Measurements from ENCODE around the gene CFAP251. TPM values are rescaled to one million over a fixed set of nuclear protein-coding genes. Genes with fewer than 3 reads are reported as not detected.

The CFAP251 gene
- polyA plus RNA-seq, 1 donor (not counting 4 experiments of a cell fraction or from before 2014, with no cell fraction given): 74.2 TPM

DNA sequence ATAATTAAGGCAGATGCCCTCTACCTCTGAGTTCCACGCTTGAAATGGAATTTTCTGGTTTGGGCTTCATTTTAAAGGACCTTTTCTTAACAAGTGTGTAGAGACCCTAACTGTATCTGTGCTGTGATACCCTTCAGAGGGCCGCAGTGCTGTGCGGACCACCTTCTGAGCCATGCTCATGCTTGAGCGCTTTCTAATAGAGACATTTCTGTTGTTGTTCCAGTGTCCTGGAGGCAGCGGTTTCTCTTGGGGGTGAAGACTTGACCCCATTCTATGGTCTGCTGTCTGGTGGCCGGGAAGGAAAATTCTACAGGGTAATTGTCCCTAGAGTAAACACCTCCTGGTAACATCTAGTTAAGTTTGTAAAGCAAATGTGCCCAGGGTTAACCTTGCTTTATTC is 56.6 kb downstream of the CFAP251 start:
- Histone ChIP-seq H3K27ac (ENCODE audit: control insufficient read depth, insufficient read depth, low read length) (no peak overlapping the region), H3K9me1 (ENCODE audit: control insufficient read depth, extremely low read depth, insufficient read depth, low read length) (no peaks in the 10 kb centered on the region), H3K79me2 (ENCODE audit: control insufficient read depth, insufficient read depth, low read length) (no peaks in the 10 kb centered on the region), H2AFZ (ENCODE audit: control insufficient read depth, low read length) (no peak overlapping the region), H3K4me1 (ENCODE audit: control insufficient read depth, extremely low read depth, insufficient read depth, low read length) (no peaks in the 10 kb centered on the region), H3K4me2 (ENCODE audit: control insufficient read depth, extremely low read depth, insufficient read depth, low read depth, low read length) (no peak overlapping the region), H3K9me3 (ENCODE audit: control insufficient read depth, low read depth, low read length) (no peaks in the 10 kb centered on the region), H3K36me3 (ENCODE audit: control insufficient read depth in 2 of 2, extremely low read depth in 1 of 2, insufficient read depth in 2 of 2, low read length in 2 of 2) (peaks cover 11 to 12% of the 10 kb centered on the region in 2 experiments), H3K9ac (ENCODE audit: control insufficient read depth, extremely low read depth, insufficient read depth, low read length) (no peak overlapping the region), H4K20me1 (ENCODE audit: control insufficient read depth, extremely low read depth, insufficient read depth, low read length) (no peaks in the 10 kb centered on the region), H3K27me3 (ENCODE audit: control insufficient read depth, extremely low read depth, insufficient read depth, low read length) (no peaks in the 10 kb centered on the region), H3K4me3 (ENCODE audit: control insufficient read depth in 2 of 3, extremely low read depth in 1 of 3, insufficient read depth in 2 of 3, low read depth in 1 of 3, low read length in 3 of 3) (no peak overlapping the region)
- DNase-seq (ENCODE audit: low read depth, low spot score) (no peak), FAIRE-seq (no peak)
- TF ChIP-seq EZH2 (IDR thresholded peaks at IDR 0.05; ENCODE audit: low read length): no peak
- TF ChIP-seq, protein P1, sequence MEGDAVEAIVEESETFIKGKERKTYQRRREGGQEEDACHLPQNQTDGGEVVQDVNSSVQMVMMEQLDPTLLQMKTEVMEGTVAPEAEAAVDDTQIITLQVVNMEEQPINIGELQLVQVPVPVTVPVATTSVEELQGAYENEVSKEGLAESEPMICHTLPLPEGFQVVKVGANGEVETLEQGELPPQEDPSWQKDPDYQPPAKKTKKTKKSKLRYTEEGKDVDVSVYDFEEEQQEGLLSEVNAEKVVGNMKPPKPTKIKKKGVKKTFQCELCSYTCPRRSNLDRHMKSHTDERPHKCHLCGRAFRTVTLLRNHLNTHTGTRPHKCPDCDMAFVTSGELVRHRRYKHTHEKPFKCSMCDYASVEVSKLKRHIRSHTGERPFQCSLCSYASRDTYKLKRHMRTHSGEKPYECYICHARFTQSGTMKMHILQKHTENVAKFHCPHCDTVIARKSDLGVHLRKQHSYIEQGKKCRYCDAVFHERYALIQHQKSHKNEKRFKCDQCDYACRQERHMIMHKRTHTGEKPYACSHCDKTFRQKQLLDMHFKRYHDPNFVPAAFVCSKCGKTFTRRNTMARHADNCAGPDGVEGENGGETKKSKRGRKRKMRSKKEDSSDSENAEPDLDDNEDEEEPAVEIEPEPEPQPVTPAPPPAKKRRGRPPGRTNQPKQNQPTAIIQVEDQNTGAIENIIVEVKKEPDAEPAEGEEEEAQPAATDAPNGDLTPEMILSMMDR (optimal IDR thresholded peaks at IDR 0.05 in 1 of 3, IDR thresholded peaks at IDR 0.05 in 1 of 3, conservative IDR thresholded peaks at IDR 0.05 in 1 of 3; ENCODE audit: extremely low read depth in 1 of 3, insufficient read depth in 2 of 3, low read length in 3 of 3): no peak
- dilution Hi-C loops (cut with MboI; ENCODE audit: extremely low pct_ligation_motif_present, low sequenced_read_pairs): no loop called here

- H3K27me3 ChIP-seq (ENCODE audit: control insufficient read depth, extremely low read depth, insufficient read depth, low read length): no peaks in the 10 kb centered on the region
- H3K79me2 ChIP-seq (ENCODE audit: control insufficient read depth, insufficient read depth, low read length): no peaks in the 10 kb centered on the region
- TF ChIP-seq EZH2 (IDR thresholded peaks at IDR 0.05; ENCODE audit: low read length): no peak
- TF ChIP-seq, protein P1 (optimal IDR thresholded peaks at IDR 0.05 in 1 of 3, IDR thresholded peaks at IDR 0.05 in 1 of 3, conservative IDR thresholded peaks at IDR 0.05 in 1 of 3; ENCODE audit: extremely low read depth in 1 of 3, insufficient read depth in 2 of 3, low read length in 3 of 3): no peak
- no peak overlapping the region for H3K4me3 ChIP-seq (ENCODE audit: control insufficient read depth in 2 of 3, extremely low read depth in 1 of 3, insufficient read depth in 2 of 3, low read depth in 1 of 3, low read length in 3 of 3)
- H3K36me3 ChIP-seq (ENCODE audit: control insufficient read depth in 2 of 2, extremely low read depth in 1 of 2, insufficient read depth in 2 of 2, low read length in 2 of 2): peaks cover 0 to 3% of the 10 kb centered on the region in 2 experiments
- no peak for FAIRE-seq
- H3K9me3 ChIP-seq (ENCODE audit: control insufficient read depth, low read depth, low read length): no peaks in the 10 kb centered on the region
- dilution Hi-C loops (cut with MboI; ENCODE audit: extremely low pct_ligation_motif_present, low sequenced_read_pairs): no loop called here
- H4K20me1 ChIP-seq (ENCODE audit: control insufficient read depth, extremely low read depth, insufficient read depth, low read length): no peaks in the 10 kb centered on the region
- no peaks in the 10 kb centered on the region for H3K4me1 ChIP-seq (ENCODE audit: control insufficient read depth, extremely low read depth, insufficient read depth, low read length)
- no peak overlapping the region for H3K27ac ChIP-seq (ENCODE audit: control insufficient read depth, insufficient read depth, low read length)
- no peak overlapping the region for H2AFZ ChIP-seq (ENCODE audit: control insufficient read depth, low read length)
- no peaks in the 10 kb centered on the region for H3K9me1 ChIP-seq (ENCODE audit: control insufficient read depth, extremely low read depth, insufficient read depth, low read length)
- H3K9ac ChIP-seq (ENCODE audit: control insufficient read depth, extremely low read depth, insufficient read depth, low read length): no peak overlapping the region
- no peak overlapping the region for H3K4me2 ChIP-seq (ENCODE audit: control insufficient read depth, extremely low read depth, insufficient read depth, low read depth, low read length)
- DNase-seq (ENCODE audit: low read depth, low spot score): no peak
Measured at GRCh38 chr12:121976950-121977349, 58.6 kb downstream of the CFAP251 start.
